IPS DF 4.7 (cell line): Measurements from ENCODE around the gene PTCD1.
"Not testable (repeated sequence)": the region's sequence is repeated elsewhere in the genome, so short reads cannot be mapped to it uniquely, and the experiment has no call there.

ENCODE experiments used
- DNase-seq: peaks from one replicate; pipeline ENCODE4 v3.0.0-alpha.2; 2013; ENCODE audit warnings: low spot score; ENCODE audit errors: extremely low read depth

Gene PTCD1

GRCh38 chr7:99387912-99388311 lies 50.7 kb downstream of the PTCD1 start:
- DNase-seq: no peak

- DNase-seq: not testable (repeated sequence)
These were observed 51.4 kb downstream of the PTCD1 start for GRCh38 chr7:99387239-99387635.

- DNase-seq: no peak
These were observed 51.9 kb downstream of the PTCD1 start for GRCh38 chr7:99386584-99387238.

GRCh38 chr7:99385564-99385963 lies 53.0 kb downstream of the PTCD1 start:
- no peak for DNase-seq

GRCh38 chr7:99384523-99384922 lies 54.1 kb downstream of the PTCD1 start:
- DNase-seq: no peak

GRCh38 chr7:99383791-99384370 lies 54.7 kb downstream of the PTCD1 start:
- DNase-seq: no peak

GRCh38 chr7:99383203-99383602 lies 55.4 kb downstream of the PTCD1 start:
- DNase-seq: no peak

- no peak for DNase-seq
These were observed 56.9 kb downstream of the PTCD1 start for GRCh38 chr7:99381664-99382075.

- DNase-seq: no peak
These were observed 57.6 kb downstream of the PTCD1 start for GRCh38 chr7:99380823-99381663.

- DNase-seq: no peak
These were observed 58.4 kb downstream of the PTCD1 start for GRCh38 chr7:99380032-99380822.

GRCh38 chr7:99379693-99380031 lies 58.9 kb downstream of the PTCD1 start:
- DNase-seq: not testable (repeated sequence)

GRCh38 chr7:99379043-99379577 lies 59.5 kb downstream of the PTCD1 start:
- no peak for DNase-seq

- no peak for DNase-seq
These were observed 63.4 kb downstream of the PTCD1 start for GRCh38 chr7:99375070-99375807.

GRCh38 chr7:99374111-99375064 lies 64.2 kb downstream of the PTCD1 start, which contains the start of gene ARPC1B:
ARPC1B (plus strand) TSS chr7:99374730; CDS start chr7:99385715, 10,985 bp downstream.
- no peak for DNase-seq

GRCh38 chr7:99373091-99374066 lies 65.2 kb downstream of the PTCD1 start:
- DNase-seq: no peak

- no peak for DNase-seq
These were observed 66.1 kb downstream of the PTCD1 start for GRCh38 chr7:99372275-99373090.

- no peak for DNase-seq
These were observed 67.2 kb downstream of the PTCD1 start for GRCh38 chr7:99371376-99371920.
